Fibroblast of peridontal ligament (primary cell): ENCODE data around the gene SLC6A2.
"Not testable (repeated sequence)": the region's sequence is repeated elsewhere in the genome, so short reads cannot be mapped to it uniquely, and the experiment has no call there.

Experiments
- DNase-seq: peaks from one replicate; pipeline ENCODE4 v3.0.0-alpha.2; 2010; ENCODE audit errors: extremely low read depth

The SLC6A2 gene

DNA sequence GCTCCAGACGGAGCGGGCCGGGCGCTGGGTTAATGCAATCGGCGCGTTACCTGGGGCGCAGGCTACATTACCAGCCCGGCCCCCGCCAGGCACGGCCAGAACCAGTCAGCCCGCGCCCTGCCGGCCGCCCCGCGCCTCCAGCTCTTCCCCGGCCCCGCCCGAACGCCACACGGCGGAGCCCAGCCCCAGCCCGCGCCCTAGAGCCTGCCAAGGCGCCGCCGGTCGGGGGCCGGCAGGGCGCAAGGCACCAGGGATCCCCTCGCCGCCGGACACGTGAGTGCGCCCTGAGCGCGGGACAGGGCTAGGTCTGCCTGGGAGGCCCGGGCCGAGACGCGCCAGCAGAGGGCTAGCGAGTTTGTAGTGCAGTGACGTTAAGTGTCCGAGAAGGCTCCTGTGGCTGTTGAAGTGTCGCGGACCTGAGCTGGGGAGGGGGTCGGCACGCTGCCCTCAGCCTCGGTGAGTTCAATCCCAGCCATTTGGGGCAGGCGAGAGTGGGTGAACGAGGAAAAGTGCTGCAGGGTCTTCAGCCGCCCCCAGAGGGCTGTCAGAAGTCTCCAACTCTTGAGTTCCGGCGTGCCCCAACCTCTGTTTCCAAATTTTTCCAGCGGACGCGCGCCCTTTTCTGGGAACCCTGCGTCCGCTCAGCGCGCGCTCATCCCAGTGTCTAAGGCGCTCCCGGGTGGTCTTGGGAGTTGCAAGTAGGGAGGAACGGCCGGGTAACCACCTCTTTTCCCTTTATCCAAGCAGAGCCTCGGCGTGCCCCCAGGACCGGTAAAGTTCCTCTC, at the start of gene SLC6A2:
SLC6A2 (plus strand) TSS at position 92 of the 785 bp plus-strand sequence. CDS start 707 bp downstream, outside the sequence.
- no peak for DNase-seq

DNA sequence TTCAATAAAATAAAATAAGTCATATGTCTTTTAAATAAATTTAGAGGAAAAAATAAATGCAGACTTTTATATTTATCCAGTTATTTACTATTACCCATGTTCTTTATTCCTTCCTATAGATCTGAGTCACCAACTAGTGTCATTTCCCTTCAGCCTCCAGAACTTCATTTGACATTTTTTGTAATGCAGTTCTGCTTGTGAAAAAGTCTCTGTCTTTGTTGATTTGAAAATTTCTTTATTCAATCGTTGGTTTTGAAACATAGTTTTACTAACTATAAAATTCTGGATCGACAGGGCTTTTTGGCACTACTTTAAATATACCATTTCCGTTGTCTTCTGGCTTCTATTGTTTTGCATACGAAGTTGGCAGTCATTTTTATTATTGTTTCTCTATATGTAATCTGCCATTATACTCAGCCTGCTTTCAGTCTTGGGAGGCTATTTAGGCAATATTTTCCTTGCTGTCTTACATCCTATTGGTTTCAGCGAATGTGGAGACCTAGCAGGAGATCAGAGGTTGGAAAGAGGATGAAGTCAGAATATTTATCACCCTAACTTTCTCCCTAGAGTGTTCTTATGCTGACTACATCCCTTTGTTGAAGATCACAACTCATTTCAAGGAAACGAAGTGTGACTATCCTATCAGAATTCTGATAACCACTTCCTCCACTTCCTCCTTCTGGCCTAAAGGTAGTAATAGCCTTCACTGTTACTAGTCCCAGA, 42.0 kb upstream of the SLC6A2 start:
- DNase-seq = no peak

DNA sequence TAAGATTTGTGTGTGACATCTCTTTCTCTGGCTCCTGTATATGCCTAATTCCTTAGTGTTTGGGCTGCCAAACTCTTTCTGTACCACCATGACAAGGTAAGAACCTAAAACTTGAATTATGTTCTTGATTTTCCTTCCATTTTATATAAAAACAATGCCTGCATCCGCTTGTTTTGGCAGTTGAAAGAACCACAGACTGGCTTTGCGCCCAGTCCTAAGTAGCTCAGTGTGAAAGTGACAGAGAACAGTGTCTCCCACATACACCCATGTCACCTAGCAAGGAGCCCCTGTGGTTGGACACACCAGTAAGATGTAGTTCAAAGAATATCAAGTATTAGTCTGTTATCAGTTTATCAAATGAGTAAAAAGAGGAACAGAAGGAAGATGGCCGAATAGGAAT, 40.7 kb upstream of the SLC6A2 start:
- no peak for DNase-seq

DNA sequence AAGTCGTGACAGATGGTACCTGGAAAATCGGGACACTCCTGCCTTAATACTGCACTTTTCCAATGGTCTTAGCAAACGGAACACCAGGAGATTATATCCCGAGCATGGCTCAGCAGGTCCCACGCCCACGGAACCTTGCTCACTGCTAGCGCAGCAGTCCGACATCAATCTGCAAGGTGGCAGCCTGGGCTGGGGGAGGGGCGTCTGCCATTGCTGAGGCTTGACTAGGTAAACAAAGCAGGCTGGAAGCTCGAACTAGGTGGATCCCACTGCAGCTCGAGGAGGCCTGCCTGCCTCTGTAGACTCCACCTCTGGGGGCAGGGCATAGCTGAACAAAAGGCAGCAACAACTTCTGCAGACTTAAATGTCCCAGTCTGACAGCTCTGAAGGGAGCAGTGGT, 40.1 kb upstream of the SLC6A2 start:
- DNase-seq = not testable (repeated sequence)

DNA sequence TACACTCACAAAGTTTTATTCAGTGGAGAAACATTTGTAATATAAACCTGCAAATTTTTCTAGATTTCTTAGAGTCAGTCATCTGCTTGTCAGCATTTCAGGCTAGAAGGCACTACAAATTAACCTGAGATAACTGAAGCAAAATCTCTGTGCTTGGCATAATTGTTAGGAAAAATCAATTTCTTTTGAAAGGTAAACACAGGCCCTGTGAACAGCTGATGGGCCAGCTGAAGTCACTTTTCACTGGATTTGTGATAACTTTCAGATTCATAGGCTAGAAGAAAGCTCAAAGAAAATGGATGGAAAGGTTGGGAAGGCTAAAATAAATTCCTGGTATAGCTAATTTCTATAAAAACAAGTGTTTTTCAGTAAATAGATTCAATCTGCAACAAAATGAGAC, 34.0 kb upstream of the SLC6A2 start:
- no peak for DNase-seq

DNA sequence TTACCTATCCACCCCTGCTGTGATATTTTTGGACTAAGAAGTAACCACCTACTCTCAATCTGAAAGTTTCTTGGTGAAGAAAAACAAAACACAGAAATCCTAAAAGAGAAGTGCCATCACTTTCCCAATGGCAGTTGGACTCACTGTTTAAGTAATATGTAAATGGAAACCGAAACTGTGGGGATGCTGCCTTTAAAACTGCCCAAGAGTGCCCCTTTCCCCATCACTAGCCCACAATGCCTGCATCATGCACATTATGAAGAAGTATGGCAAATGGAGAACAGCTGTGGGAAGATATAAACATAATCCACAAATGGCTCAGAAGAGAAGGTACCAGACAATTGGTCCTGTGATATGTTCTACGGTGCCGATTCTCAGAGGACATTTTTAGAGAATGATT, 33.5 kb upstream of the SLC6A2 start:
- peak; percentile 56 for DNase-seq

DNA sequence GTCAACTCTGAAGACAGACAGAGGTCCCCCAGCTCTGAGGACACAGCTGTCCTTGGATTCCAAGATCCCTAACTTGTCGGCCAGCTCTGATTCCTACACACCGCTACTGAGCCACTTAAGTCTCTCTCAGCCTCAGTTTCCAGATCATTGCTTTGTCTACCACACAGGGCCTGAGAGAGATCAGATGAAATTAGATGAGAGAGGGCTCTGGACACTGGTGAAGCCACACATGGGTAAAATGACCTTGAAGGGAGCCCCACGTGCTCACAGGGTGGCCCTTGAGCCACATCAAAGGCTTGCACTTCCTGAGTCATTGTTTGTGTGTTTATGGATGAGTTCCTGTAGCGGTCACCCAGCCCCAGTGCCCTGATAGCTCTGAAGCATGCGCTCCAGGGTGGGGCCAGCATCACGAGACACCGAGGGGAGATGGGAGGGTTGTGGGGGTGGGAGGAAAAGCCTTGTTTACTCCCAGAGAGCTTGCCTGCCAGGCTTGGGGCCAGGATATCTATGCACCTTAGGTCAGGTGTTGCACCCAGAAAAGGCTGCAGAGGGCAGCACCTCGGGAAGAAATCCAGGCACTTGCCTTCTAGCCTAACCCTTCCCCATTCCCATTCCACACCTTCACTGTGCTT, 32.7 kb upstream of the SLC6A2 start:
- no peak for DNase-seq

DNA sequence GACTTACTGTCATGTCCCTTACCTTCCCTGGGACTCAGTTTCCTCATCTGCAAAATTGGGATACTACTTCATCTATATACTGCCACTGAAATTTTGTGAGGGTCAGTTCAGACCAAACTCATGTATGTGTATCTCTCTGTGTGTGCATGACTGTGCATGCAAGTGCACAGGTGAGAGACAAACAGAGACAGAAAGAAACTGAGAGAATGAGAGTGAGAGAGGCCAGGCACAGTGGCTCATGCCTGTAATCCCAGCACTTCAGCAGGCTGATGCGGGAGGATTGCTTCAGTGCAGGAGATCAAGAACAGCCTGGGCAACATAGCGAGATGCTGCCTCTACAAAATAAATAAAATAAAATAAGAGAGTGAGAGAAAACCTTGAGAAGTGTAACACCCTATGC, 32.1 kb upstream of the SLC6A2 start:
- no peak for DNase-seq

DNA sequence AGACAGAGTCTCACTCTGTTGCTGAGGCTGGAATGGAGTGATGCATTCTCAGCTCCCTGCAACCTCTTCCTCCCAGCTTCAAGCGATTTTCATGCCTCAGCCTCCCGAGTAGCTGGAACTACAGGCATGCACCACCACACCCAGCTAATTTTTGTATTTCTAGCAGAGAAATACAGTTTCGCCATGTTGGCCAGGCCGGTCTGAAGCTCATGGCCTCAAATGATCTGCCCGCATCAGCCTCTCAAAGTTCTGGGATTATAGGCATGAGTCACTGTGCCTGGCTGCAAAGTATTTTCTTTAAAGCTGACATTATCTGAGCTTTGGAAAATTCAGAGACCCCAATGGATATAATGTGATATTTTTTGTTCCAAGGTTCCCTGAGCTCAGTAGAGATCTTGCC, 31.1 kb upstream of the SLC6A2 start:
- DNase-seq = no peak

DNA sequence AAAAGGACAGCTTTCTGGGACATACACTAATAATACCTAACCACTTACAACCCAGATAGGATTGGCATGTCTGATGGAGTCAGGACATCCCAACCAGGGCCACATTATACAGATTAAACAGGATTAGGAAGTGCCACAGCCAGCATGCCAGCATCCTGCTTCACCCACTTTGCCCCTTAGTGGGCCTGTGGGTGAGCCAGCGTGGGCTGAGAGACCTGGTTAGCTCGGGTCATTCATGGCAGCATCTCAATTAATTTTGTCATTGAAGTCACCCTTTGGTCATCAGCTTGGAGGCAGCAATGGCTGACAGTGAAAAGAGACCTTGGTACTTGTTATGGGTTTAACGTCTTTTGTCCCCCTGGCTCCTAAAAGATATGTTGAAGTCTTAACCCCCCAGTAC, 29.9 kb upstream of the SLC6A2 start:
- no peak for DNase-seq

DNA sequence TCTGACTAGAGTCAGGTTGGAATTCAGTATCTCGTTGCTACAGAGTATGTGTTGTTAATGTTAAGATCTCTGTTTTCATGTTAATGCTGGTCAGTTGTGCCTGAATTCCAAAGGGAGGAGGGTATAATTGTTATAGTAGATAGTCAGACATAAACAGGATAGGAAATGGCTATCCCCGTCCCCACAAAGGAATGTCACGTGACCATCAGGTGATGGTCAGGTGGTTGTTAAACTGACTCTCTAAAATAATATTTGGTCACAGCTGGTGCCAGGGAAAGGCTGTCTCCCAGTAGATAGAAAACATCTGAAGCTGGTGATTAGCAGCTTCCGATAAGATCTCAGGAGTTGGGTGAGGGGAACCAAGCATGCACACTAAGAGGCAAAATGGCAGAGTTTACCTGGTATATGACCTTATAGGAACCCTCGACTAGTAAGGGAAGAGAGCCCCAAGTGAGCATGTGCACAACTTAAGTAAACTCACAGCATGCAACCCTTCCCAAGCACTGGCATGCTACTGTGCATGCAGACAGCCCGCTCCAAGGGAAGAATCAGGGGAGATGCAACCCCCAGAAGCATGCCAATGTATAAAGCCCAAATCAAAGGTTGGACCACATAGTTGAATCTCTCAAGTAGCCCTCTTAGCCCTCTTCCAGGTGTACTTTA, 27.4 kb upstream of the SLC6A2 start:
- no peak for DNase-seq

DNA sequence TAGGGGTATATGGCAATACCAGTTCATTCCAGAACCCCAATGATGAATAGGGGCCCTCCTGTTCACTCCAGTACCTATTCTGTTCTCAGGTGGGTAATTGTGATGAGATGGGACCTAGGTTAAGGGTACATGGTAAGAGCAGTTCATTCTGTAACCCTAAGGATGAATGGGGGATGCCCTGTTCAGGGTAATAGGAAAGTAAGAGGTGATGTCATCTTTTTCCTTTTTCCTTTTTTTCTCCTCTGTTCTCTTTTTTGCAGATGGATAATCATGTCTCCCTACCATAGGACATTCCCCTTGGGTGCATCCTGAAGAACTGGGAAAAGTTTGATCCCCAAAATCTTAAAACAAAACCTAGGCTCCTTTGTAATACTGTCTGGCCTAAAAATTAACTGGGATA, 25.0 kb upstream of the SLC6A2 start:
- no peak for DNase-seq

DNA sequence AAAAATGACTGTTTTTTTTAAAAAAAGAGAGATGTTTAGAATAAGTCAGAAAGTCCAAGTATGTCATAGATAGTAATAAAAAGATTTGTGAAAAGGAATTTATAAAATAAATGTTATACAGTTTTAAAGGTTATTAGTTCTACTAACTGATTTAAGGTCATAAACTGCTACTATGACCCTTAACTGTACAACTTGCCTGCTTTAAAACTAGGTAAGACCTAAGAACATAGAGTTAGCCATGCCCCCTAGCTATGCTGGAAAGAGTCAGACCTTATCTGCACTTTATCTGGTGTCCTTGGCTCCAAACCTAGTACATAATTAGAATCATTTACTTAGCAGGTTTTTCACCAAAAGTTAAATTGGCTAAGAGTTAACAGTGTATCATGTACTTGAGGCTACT, 23.5 kb upstream of the SLC6A2 start:
- DNase-seq = no peak

DNA sequence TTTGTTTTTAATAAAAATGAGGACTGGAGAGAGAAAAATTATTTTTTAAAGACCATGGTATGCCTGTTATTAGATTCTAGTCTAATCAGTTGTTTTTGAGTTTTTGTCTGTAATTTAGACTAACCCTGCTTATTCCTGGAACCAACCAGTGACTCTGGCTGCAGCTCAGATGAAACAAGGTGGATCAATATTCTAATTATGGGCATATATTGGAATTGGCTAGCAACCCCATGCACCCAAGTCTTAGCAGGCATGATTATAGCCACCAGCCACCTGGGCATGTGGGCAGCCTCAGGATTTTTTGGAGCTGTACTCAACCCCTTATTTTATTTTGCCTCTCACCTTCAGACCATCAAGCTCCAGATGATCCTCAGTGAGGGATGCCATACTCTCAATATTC, 21.6 kb upstream of the SLC6A2 start:
- DNase-seq = no peak

DNA sequence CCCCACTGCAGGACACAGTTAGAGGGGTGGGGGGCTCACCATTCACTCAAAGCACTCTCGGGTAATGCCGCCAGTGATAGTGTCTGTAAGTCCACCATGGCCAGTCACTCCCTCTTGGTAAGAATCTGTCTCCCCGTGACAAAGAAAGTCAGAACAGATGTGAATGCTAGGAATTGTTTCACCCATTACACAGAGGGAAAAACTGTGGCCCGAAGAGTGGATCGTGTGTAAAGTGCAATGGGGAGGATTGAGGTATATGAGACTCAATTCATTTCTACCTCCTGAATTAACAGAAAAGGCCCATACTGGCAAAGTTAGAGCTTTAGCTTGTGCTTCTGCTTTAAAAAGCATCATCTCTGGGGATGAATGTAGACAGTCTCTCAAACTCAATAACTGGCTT, 17.5 kb upstream of the SLC6A2 start:
- DNase-seq = no peak

DNA sequence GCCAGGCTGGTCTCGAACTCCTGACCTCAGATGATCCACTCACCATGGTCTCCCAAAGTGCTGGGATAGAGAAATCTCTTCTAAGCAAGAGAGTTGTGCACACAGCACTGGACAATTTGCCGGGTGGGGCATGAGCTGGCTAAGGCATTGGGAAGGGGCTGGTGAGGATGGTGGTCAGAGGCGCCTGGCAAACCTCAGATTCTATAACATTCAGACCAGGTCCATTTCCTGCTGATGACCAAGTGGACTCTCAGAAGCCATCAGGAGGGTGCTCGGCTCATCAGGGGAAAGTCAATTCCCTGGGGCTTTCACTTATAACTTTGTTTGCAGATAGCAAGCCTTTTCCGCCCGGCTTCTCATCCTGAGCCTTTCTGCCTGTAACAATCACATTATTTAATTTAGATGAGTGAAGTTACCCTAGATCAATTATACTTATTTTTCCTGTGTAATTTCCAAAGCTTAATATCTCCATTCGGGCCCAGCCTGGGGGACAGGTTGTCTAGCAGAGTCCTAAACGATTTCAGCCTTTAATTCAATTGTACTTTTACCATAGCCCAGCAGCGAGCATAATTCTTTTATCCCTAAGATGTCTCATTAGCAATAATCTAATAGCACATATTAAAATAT, 15.0 kb upstream of the SLC6A2 start:
- no peak for DNase-seq

DNA sequence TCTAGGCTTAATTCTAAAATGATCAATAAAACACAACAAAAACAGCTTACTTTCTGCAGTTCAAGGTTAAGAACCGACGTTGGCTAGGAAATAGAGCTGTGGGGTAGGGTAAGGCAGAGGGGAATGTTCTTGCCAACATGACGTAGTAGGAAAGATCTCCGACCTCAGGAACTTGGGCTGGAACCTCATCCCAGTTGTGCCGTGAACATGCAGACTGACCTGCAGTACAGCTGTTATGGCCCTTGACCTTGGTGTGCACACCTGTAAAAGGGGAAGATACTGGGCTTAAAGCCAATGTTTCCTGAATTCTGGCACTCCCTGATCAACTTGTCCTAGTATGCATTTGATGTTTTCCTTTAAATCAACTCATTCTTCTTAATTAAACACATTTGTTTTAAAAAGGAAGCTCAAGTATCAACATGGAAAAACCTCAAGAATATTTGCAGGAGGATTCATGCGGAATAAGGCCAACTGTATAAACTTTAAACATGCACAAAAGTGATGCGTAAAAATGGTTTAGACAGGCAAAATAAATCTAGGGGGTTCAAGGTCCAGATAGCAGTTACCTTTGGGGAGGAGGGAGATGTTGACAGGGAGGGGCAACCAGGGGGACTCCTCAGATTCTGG, 14.2 kb upstream of the SLC6A2 start:
- DNase-seq = peak; percentile 86

DNA sequence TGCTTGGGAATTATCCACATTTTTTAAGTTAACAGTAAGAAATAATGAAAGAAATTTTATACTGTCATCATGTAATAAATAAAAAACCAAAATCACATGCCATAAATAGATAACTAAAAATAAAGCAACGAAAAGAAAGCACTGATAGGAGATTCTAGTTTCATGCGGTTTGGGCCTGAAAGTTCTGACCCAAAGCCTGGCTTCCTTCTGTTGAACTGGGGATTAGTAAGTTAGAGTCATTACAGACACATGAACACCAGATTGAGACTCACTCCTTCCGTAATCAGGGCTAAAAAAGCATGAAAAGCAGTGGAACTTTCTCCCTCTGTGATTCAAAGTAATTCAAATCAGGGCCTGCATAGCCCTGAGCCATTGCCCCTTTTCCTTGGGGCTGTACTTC, 13.2 kb upstream of the SLC6A2 start:
- DNase-seq = peak; percentile 5

DNA sequence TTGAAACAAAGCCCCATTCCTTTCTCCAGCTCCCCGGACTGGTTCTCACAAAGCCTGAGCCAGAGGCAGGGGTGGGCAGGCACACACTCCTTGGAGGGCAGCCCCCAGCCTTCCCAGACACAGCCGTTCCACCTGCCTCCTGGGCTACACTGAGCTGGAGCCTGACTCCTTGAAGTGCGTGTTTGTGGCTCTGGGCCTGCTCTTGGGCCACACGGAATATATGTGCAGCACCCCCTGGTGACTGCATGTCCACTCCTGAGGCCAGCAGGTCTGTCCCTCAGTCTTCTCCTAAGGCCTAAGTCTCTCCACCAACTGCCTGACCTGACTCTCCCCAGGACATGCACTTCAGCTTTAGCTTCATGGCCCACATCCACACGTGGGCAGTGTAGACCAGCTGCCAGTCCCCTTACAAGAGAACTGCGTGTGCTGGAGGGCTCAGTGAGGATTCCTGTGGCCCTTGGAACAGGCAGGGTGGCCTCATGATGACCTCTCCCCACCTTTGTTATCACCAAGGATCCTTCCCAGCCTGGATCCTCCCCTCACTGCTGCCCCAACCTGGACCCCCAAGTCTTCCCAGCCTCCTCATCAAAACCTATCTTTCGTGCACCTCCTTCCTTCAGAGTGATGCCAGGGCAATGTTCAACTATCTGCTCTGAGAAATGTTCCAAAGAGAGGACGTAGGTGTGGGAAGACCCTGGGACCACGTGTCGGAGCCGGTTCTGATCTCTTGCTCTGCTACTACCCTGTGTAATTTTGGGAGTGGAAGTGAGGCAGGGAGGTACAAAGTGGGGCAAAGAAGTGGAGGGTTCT, 12.4 kb upstream of the SLC6A2 start:
- no peak for DNase-seq

DNA sequence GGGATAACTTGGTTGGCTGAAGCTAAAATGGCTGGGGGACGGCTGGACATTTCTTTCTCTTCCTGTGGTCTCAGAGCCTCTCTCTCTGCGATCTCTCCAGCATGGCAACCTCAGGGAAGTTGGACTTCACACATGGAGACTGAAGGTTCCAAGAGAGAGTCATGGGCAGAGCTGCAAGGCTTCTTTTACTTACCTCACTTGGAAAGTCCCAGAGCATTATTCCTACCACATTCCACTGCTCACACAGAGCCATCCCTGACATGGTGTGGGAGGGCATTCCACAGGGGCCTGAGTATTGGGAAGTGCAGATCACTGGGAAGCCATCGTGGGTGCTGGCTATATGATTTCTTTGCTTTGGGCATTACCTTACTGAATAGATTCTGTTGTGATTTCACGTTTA, 9.8 kb upstream of the SLC6A2 start:
- DNase-seq = no peak

DNA sequence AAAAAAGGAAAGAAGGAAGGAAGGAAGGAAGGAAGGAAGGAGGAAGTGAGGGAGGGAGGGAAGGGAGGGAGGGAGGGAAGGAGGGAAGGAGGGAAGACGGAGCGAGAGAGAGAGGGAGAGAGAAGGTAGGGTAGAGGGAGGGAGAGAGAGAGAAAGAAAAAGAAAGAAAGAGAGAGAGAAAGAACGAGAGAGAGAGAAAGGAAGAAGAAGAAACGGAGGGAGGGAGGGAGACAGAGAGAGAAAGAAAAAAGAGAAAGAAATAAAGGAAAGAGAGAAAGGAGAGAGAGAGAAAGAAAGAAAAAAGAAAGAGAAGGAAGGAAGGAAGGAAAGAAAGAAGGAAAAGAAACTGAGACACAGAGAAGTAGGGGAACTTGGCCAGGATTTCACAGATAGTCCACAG, 8.4 kb upstream of the SLC6A2 start:
- DNase-seq = no peak
